GM21825 (cell line): Measurements from ENCODE around the gene ERI3.

ENCODE experiments used
- ATAC-seq: cut with Tn5 transposase; IDR thresholded peaks from one replicate; pipeline ENCODE4 v1.9.1; 2021; ENCODE audit warnings: mild to moderate bottlenecking, moderate library complexity; ENCODE audit not compliant: unreplicated experiment

ERI3 gene, protein sequence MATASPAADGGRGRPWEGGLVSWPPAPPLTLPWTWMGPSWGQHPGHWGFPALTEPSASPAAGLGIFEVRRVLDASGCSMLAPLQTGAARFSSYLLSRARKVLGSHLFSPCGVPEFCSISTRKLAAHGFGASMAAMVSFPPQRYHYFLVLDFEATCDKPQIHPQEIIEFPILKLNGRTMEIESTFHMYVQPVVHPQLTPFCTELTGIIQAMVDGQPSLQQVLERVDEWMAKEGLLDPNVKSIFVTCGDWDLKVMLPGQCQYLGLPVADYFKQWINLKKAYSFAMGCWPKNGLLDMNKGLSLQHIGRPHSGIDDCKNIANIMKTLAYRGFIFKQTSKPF

DNA sequence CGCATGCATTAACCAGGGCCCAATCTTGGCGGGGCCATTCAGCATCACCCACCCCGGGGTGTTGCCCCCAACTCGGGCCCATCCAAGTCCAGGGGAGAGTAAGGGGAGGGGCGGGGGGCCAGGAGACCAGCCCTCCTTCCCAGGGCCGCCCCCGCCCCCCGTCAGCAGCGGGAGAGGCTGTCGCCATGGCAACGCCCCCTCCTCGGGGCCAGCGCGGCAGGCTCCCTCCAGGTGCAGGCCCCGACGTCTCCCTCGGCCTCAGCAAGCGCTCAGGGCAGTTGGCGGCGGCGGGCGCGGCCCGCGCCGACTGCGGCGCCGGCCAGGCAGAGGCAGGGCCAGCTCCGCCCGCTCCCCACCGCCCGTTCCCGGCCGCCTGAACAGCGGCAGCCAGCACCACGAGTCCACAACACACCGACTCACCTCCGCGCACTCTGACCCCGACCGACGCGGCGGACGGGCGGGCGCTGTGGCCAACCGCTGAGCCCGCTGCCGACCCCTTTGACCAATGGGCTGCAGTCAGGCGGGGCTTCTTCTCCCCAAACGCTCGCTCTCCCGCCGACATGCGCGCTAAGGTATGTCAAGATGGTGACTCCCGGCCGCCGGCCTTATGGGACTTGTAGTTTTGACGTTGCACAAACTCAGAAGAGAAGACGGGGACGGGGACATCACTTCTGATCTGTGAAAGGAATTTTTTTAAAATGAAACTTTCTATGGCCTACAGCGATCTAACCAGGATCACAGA is at the start of gene ERI3:
Gene ERI3, minus strand, starts transcription at position 418 of the 742 bp plus-strand sequence. Its CDS starts 231 bp downstream, at position 187.
- ATAC-seq, result peak; percentile 97

DNA sequence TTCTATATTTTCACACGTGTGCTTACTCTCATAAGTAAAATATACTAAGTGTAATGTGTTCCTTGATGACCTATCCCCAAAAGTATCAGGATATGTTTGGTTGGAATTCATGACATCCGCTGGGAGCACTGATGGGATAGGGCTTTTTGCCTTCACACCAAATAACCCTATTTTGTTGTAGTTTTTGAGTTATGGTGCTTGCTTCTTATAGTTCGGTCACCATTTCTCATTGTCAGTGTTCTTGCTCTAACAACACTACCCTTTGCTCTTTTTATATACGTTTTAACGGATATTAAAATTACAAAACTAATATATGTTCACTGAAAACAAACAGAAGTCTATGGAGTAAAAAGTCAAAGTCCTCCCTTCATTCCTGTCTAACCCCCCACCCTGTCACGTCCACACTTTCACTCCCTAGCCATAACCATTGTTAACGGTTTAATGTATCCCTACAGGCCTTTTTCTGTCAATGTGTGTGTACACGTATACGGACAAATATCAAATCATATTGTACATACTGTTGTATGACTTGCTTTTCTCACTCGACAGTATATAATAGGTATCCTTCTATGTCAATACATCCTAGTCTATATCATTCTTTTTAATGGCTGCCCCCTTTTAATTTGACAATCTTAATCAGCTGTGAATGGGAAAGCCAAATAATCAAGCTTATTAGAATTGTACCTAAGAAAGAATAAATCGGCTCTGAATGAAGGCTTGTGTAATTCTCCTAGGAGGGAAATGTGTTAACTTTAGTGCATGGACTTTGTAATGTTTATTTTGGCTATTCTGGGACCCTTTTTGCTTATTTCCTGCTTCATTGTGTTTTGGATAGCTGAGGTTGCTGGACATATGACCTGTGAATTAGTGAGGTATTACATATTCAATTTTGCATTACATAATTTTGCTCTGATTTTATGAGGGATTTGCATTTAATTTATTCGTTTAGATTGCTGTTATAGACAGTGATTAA is 46.5 kb upstream of the ERI3 start:
- ATAC-seq, result no peak

DNA sequence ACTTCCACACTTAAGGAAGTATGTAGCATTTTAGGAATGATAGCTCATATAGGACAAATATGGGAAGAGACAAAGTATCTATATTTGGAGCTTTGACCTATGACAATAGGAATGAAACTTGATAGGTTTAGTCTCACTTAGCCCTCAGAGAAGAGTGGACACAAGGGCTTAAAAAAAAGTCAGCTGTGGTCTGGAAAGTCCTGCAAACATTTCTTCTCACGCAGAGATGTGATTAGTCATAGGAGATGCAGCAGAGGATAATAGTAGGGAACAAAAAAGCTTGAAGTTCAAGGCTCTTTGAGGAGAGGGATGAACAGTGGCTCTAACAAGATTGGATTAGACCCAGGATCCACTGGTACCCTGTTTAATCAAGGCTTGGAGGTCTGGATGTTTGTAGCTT is 35.2 kb upstream of the ERI3 start:
- ATAC-seq, result no peak

DNA sequence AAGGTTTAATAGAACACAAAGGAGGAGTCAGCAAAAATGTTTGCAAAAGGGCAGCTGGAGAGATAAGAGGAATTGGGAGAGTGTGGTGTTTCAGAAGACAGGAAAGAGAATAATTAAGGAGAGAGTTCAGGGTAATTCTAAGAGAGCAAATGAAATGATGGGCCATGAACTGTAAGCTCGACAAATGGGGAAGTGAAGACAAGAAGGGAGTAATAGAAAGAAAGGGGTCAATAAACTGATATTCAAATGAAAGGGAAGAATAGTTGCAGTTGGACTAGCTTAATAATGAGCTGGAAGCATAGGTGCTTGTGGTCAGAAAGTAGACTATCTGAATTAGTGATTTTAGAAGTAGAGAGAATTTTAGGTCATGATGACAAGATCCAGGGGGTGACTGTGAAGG is 34.4 kb upstream of the ERI3 start:
- ATAC-seq, result no peak

DNA sequence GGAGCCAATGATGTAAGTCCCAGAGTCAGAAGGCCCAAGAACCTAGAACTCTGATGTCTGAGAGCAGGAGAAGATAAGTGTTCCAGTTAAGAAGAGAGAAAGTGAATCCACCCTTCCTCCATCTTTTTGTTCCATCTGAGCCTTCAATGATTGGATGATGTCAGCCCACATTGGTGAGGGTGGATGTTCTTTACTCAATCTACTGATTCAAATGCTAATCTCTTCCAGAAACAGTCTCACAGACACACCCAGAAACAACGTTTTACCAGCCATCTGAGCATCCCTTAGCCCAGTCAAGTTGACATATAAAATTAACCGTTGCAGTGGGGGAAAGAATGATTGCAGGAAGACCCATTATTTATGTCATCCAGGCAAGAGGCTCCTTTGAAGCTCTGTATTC is 33.5 kb upstream of the ERI3 start:
- no peak for ATAC-seq

DNA sequence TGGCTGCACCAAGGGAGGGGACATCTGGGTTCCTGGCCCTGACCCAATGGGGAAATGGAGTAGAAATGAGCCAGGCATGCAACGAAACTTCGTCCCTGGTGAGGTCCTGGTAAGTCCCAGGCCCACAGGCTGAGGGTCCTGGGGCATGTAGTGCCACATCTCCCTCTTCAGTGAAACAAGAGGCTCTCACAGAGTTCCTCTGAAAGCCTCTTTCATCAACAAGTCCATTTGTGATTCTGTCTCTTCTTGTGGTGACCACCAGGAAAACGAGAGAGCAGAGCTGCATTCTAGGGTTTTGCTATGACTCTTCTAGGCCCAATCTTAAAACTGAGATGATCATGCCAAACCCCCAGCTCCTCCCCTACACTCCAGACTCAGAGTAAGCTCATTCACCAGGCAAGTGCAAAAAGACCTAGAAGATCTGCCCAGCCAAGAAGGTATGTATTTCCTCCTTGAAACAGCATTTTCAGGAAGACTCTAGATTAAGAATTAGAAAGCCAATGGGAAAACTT is 25.7 kb upstream of the ERI3 start:
- no peak for ATAC-seq

DNA sequence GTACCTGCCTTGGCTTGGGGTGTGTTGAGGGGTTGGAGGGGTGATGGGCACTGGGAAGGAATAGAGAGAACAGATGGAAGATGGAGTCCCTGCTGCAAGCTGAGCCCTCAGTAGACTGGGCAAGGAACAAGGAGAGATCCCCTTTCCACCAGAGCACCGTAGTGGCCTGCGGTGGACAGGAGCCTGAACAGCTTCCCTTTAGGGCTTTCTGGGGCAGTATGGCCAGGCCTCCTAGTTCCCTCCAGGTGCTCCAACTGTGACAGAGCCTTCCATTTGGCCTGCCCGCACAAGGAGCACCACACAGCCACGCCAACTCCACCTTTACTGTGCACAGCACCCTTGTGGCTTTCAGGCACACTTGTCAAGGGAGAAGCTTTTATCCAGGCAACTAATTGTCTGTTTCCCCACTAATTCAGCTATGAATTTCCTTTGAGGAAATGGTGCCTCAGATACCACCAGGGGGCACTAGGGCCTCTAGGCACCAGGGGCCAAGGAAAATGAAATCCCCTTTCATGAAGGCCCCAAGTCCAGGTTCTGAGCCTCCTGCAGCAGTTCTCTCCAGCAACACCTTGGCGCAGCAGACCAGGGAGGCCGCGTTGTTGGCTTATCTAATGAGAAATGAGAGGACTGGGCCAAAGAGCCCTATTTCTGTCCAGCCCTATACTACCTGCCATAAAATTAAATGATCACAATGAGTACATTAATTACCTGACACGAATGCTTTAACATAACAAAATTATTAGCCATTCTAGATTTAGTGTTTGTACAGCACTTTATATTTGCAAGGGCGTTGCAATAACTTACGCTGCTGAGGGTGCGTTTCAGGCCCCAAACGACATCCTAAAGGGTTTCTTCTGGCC is 23.1 kb upstream of the ERI3 start:
- ATAC-seq, result no peak

DNA sequence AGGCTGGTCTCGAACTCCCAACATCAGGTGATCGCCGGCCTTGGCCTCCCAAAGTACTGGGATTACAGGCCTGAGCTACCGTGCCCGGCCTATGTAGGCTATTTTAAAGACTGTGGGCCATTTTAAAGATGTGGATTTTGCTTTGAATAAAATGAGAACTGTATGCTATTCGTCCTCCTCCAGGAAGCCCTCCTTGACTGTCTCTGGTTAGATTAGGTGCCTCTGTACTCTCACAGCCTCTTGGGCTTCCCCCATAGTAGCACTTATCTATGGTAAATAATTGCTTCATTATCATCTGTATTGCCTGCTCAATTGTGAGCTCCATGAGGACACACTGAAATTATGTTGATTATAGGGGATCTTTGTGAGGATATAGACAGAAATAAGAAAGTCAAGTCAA is 20.5 kb upstream of the ERI3 start:
- ATAC-seq, result no peak

DNA sequence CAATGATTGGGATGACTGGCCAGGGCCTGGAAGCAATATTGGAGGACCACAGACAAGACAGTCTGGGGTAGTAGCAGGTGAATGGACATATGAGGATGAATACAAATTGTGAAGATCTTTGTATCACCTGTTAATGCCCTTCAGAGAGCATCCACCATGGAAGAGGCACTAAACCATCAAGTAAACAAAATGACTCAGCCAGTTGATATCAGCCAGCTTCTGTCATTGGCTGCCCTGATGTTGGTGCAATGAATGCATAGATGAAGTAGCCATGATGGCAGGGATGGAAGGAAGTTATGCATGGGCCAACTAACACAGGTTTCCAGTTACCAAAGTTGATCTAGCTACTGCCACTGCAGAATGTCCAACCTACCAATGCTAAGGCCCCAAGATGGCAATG is 16.1 kb upstream of the ERI3 start:
- no peak for ATAC-seq

DNA sequence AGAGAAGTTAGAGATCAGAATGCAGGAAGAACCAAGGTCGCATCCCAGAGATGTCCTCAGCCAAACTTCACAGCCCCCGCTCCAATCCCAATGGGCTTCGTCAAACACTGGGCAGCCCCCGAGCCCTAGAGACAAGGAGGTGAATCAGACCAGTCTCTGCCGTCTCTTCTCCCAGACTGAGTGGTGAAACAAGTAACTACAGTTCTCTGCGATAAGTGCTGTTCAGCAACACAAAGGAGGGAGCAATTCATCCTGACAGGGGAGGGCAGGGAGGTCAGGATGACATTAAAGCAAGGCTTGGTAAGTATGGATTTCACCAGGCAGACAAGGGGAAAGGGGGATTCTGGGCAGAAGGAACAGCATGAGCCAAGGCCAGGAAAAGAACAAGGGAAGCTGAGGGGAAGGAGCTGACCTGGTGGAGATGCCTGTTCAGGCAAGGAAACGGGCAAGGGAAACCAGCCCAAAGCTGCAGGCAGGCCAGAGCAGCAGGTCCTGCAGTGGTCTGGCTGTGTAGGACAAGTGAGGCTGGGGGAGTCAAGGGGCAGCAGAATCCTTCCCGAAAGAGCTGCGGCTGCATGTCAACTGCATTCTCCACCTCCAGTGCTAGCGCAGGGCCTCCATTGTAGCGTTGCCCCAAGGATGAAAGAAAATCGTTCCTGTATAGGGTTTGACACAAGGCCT is 13.6 kb upstream of the ERI3 start:
- no peak for ATAC-seq

DNA sequence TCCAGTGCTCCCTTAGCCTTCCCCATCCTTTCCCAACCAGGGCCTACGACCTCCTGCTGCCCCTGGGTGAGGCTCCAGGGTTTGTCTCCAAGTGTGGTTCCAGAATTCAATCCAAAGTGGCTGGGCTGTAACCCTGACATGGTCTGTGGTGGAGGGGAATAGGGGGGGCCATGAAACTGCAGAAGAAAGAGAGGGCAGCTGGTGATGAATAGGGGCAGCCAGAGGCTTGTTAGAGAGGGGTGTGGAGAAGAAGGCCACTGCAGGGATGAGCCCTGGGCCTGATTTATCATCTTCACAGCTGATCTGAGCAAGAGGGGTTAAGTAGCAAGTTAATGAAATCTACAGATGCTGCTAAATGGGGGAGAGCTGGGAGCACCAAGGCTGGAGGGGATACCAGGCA is 12.9 kb upstream of the ERI3 start:
- no peak for ATAC-seq

DNA sequence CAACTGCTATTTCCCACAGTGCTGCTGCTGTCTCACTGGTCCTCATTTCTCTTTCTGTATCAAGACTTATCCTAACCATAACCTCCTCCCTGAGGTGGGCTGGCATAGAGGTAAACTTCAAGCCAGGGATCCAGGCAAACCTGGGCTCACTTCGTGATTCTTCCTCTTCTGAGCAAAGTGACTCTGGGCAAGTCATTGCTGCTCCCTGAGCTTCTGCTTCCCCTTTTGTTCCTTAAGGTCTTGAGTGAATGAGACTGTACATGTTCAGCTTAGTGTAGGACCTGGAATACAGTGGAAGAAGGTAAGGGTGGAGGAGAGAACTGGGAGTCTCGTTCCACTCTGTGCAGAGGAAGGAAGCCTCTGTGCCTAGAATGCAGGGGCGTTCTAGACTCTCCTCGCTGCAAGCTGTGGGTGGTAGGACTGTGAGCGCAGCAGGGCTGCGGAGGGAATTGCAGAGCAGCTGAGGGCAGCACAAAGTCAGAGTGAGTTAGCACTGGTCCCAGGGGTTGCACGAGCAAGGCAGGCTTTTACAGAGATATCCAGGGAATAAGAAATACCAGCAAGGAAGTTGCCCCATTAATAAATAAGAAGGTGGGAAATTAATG is 11.4 kb upstream of the ERI3 start:
- ATAC-seq, result no peak

DNA sequence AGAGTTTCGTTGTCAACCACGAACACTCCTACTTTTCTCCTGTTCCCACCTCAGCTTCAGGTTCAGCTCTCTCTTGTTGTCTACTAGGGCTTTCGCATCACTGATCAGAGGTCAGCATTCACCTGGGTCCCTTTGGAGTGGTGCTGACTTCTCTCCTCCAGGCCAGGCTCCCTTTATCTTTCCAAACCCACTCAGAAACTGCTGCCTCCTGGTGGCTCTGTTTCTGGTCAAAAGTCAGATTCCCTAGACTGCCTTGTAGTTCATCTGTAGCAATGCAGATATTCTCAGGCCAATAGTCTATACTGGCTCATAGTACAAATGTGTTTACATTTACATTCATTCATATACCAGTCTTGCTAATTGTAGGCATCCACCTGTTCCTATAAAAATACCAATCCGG is 6.4 kb upstream of the ERI3 start:
- ATAC-seq, result no peak

DNA sequence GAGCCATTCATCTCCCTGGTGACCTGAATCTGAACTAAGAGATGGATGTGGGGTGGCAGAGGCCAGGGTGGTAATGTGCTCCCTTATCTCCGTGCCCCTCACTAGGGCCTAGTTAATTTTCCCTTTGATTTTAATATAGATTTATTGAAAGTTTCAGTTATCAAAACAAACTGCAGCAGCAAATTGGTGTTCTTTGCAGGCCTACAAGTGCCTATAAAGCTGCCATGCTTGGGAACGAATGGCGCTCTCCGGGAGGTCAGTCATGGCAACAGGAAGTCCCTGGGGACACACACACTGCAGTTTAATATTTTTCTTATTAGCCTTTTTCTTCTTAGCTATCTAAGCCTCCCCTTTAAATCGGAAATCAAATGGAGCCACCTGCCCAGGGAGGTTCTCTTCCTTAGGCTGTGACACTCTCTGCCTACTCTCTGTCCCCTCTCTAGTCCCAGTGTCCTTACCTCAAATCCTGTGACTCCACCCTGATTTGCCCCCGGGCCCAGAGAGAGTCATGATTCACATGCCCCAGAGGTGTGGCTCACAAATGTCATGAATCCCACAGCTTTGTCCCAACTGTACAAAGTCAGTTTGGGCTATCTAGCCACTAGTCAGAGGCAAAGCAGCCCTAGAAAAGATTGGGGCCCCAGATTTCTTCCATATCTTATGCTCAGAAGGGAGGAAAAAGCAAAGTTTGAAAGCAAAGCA is 4.3 kb upstream of the ERI3 start:
- no peak for ATAC-seq

DNA sequence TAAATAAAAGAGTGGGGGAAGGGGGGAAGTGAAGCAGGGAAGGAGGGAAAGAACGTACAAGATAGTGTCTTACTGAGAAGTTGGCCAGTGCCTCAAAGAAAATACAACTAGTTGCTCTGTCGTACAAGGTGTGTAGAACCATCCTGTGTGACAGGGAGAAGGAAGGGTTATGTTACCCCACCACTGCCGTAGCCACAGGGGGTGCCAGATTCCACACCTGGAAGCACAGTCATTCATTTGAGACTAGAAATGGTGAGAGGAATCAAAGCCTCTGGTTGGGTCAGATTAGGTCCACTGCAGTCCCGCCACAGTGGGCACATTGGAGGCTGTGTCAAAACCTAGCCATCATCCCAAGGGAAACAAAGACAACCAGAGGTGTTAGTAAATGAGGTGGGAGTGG is 2.7 kb upstream of the ERI3 start:
- no peak for ATAC-seq

DNA sequence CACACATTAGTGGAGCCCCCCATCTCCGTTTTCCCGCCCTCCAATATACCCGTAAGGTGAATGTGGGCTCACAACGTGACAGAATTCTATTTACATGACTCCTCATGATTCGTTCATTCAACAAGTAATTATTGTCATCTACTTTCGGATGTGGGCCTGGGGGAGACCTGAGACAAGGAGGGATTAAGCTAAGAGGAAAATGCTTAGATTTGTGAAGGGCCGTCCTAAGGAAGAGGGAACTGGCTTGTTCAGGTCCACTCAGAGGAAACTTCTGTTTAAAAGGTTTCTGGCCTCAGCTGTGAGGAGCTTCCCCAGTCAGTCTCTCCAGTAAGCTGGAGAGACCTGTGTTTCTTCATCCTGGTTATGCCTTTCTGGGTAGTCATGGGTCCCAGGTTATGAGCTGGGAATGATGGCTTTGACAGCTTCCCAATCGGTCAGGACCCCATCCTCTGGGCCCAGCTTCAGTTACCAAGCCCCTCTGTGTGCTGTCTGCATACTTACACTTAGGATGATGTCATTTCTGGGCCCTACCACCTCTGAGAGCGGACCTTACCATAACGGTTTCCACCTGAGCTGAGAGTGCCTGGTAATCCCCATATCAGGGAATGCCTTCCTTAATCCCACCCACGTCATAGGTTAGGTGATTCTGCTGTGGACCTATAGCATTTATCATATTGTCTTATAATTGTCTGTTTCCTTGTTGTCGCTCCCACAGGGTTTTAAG is 687 bp upstream of the ERI3 start:
- ATAC-seq, result no peak

DNA sequence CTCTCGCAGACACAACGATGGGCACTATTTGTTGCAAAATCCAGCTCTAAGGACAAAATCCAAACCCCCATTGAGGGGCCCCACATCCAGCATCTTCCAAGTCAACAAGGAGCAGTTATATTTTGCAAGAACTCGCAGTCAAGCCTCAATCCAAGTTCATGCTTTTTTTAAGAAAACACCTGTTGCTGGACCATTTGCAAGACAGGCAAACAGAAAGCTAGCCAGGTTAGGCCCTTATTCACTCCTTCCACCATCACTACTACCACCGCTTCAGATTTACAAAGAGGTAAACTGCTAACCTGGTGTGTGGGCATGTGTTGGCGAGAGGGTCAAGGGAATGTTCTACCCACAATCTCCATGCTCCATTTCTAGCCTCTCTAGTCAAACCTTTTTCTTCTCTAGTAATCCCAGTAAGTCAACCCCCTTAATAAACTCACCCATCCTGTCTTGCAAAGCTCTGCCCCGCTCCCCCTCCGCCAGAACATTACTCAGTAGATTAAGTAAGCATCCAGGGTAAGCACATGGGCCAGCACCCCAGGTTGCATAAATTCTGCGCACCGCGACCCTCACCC is 703 bp downstream of the ERI3 start:
- no peak for ATAC-seq

DNA sequence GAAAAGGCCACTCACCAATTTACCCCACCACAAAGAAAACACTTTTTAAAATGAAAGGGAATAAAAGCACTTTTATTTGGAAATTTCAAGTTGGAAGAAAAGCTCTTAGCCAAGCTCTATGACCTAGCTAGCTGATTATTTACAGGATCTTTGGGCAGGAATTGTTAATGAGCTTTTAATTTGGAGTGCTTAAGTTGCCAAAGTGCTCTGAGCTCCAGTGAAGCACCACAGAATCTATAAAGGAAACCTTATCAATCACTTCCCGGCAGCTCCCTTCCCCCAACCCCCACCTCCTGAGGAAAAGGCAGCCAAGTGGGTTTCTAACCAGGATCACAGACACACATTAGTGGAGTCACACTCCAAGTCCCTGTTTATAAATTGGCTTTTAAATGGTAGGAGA is 1.5 kb downstream of the ERI3 start:
- ATAC-seq, result no peak
